ENCODE measurements around the gene TMEM60.
"Not testable (repeated sequence)": the region's sequence is repeated elsewhere in the genome, so short reads cannot be mapped to it uniquely, and the experiment has no call there.

Gene TMEM60

GRCh38 chr7:77796960-77797359 lies 1.3 kb downstream of the TMEM60 start:
- H3K36me3 ChIP-seq (ENCODE audit: insufficient read depth, low read length): peaks cover 7% of the 10 kb centered on the region; the same call in 1 of the 2 replicates
- H3K27ac ChIP-seq (ENCODE audit: low read depth, low read length): no peak overlapping the region
- H3K4me3 ChIP-seq (ENCODE audit: low read depth, low read length): peak overlapping the region; percentile 90
- H3K27me3 ChIP-seq (ENCODE audit: insufficient read depth, low read length): no peaks in the 10 kb centered on the region
- no peak overlapping the region for H2AFZ ChIP-seq (ENCODE audit: low read length, unreplicated experiment)
- H3K79me2 ChIP-seq (ENCODE audit: control insufficient read depth, insufficient read depth, low read length, unreplicated experiment): peaks cover 65% of the 10 kb centered on the region
- peaks cover 20% of the 10 kb centered on the region for H3K4me1 ChIP-seq (ENCODE audit: control insufficient read depth, insufficient read depth, low read length, unreplicated experiment)

- H3K27me3 ChIP-seq (ENCODE audit: insufficient read depth, low read length): no peaks in the 10 kb centered on the region
- no peak overlapping the region for H2AFZ ChIP-seq (ENCODE audit: low read length, unreplicated experiment)
- H3K79me2 ChIP-seq (ENCODE audit: control insufficient read depth, insufficient read depth, low read length, unreplicated experiment): peaks cover 65% of the 10 kb centered on the region
- H3K4me1 ChIP-seq (ENCODE audit: control insufficient read depth, insufficient read depth, low read length, unreplicated experiment): peaks cover 20% of the 10 kb centered on the region
- H3K27ac ChIP-seq (ENCODE audit: low read depth, low read length): no peak overlapping the region
- H3K4me3 ChIP-seq (ENCODE audit: low read depth, low read length): 0 out of 2 replicates have a peak overlapping the region, but pooled peaks have one; percentile 90
- peaks cover 7% of the 10 kb centered on the region; the same call in 1 of the 2 replicates for H3K36me3 ChIP-seq (ENCODE audit: insufficient read depth, low read length)
These were observed 2.1 kb downstream of the TMEM60 start for GRCh38 chr7:77796109-77796508.

- peaks cover 12% of the 10 kb centered on the region for H3K4me1 ChIP-seq (ENCODE audit: control insufficient read depth, insufficient read depth, low read length, unreplicated experiment)
- no peak overlapping the region for H3K4me3 ChIP-seq (ENCODE audit: low read depth, low read length)
- H3K27ac ChIP-seq (ENCODE audit: low read depth, low read length): no peak overlapping the region
- H3K36me3 ChIP-seq (ENCODE audit: insufficient read depth, low read length): peaks cover 7% of the 10 kb centered on the region; the same call in 1 of the 2 replicates
- H3K79me2 ChIP-seq (ENCODE audit: control insufficient read depth, insufficient read depth, low read length, unreplicated experiment): peaks cover 45% of the 10 kb centered on the region
- no peaks in the 10 kb centered on the region for H3K27me3 ChIP-seq (ENCODE audit: insufficient read depth, low read length)
- no peak overlapping the region for H2AFZ ChIP-seq (ENCODE audit: low read length, unreplicated experiment)
These were observed 4.2 kb downstream of the TMEM60 start for GRCh38 chr7:77794000-77794399.

GRCh38 chr7:77791956-77792355 lies 6.3 kb downstream of the TMEM60 start:
- H3K4me3 ChIP-seq (ENCODE audit: low read depth, low read length): no peak overlapping the region
- H2AFZ ChIP-seq (ENCODE audit: low read length, unreplicated experiment): no peak overlapping the region
- H3K4me1 ChIP-seq (ENCODE audit: control insufficient read depth, insufficient read depth, low read length, unreplicated experiment): peaks cover 9% of the 10 kb centered on the region
- peaks cover 7% of the 10 kb centered on the region; the same call in 1 of the 2 replicates for H3K36me3 ChIP-seq (ENCODE audit: insufficient read depth, low read length)
- H3K27ac ChIP-seq (ENCODE audit: low read depth, low read length): no peak overlapping the region
- peaks cover 31% of the 10 kb centered on the region for H3K79me2 ChIP-seq (ENCODE audit: control insufficient read depth, insufficient read depth, low read length, unreplicated experiment)
- H3K27me3 ChIP-seq (ENCODE audit: insufficient read depth, low read length): no peaks in the 10 kb centered on the region

GRCh38 chr7:77791336-77791735 lies 6.9 kb downstream of the TMEM60 start:
- H2AFZ ChIP-seq (ENCODE audit: low read length, unreplicated experiment): no peak overlapping the region
- H3K4me1 ChIP-seq (ENCODE audit: control insufficient read depth, insufficient read depth, low read length, unreplicated experiment): peaks cover 3% of the 10 kb centered on the region
- peaks cover 7% of the 10 kb centered on the region; the same call in 1 of the 2 replicates for H3K36me3 ChIP-seq (ENCODE audit: insufficient read depth, low read length)
- no peaks in the 10 kb centered on the region for H3K27me3 ChIP-seq (ENCODE audit: insufficient read depth, low read length)
- H3K27ac ChIP-seq (ENCODE audit: low read depth, low read length): no peak overlapping the region
- H3K4me3 ChIP-seq (ENCODE audit: low read depth, low read length): no peak overlapping the region
- H3K79me2 ChIP-seq (ENCODE audit: control insufficient read depth, insufficient read depth, low read length, unreplicated experiment): peaks cover 25% of the 10 kb centered on the region

GRCh38 chr7:77788327-77788902 lies 9.8 kb downstream of the TMEM60 start:
- Histone ChIP-seq H3K4me3 (ENCODE audit: low read depth, low read length) (no peak overlapping the region), H3K27ac (ENCODE audit: low read depth, low read length) (no peak overlapping the region), H3K27me3 (ENCODE audit: insufficient read depth, low read length) (no peaks in the 10 kb centered on the region), H2AFZ (ENCODE audit: low read length, unreplicated experiment) (no peak overlapping the region), H3K36me3 (ENCODE audit: insufficient read depth, low read length) (no peaks in the 10 kb centered on the region), H3K4me1 (ENCODE audit: control insufficient read depth, insufficient read depth, low read length, unreplicated experiment) (no peaks in the 10 kb centered on the region), H3K79me2 (ENCODE audit: control insufficient read depth, insufficient read depth, low read length, unreplicated experiment) (no peaks in the 10 kb centered on the region)

- Histone ChIP-seq H3K79me2 (ENCODE audit: control insufficient read depth, insufficient read depth, low read length, unreplicated experiment) (no peaks in the 10 kb centered on the region), H3K27me3 (ENCODE audit: insufficient read depth, low read length) (no peaks in the 10 kb centered on the region), H3K4me1 (ENCODE audit: control insufficient read depth, insufficient read depth, low read length, unreplicated experiment) (no peaks in the 10 kb centered on the region), H2AFZ (ENCODE audit: low read length, unreplicated experiment) (no peak overlapping the region), H3K36me3 (ENCODE audit: insufficient read depth, low read length) (no peaks in the 10 kb centered on the region; the same call in 1 of the 2 replicates), H3K27ac (ENCODE audit: low read depth, low read length) (no peak overlapping the region), H3K4me3 (ENCODE audit: low read depth, low read length) (no peak overlapping the region)
These were observed 11.5 kb downstream of the TMEM60 start for GRCh38 chr7:77786741-77787140.

- no peaks in the 10 kb centered on the region for H3K79me2 ChIP-seq (ENCODE audit: control insufficient read depth, insufficient read depth, low read length, unreplicated experiment)
- no peak overlapping the region for H2AFZ ChIP-seq (ENCODE audit: low read length, unreplicated experiment)
- H3K27ac ChIP-seq (ENCODE audit: low read depth, low read length): no peak overlapping the region
- no peak overlapping the region for H3K4me3 ChIP-seq (ENCODE audit: low read depth, low read length)
- no peaks in the 10 kb centered on the region for H3K4me1 ChIP-seq (ENCODE audit: control insufficient read depth, insufficient read depth, low read length, unreplicated experiment)
- H3K27me3 ChIP-seq (ENCODE audit: insufficient read depth, low read length): no peaks in the 10 kb centered on the region
- no peaks in the 10 kb centered on the region; the same call in 1 of the 2 replicates for H3K36me3 ChIP-seq (ENCODE audit: insufficient read depth, low read length)
These were observed 12.2 kb downstream of the TMEM60 start for GRCh38 chr7:77786018-77786417.

GRCh38 chr7:77784426-77784825 lies 13.8 kb downstream of the TMEM60 start:
- H3K79me2 ChIP-seq (ENCODE audit: control insufficient read depth, insufficient read depth, low read length, unreplicated experiment); H3K27ac ChIP-seq (ENCODE audit: low read depth, low read length); H2AFZ ChIP-seq (ENCODE audit: low read length, unreplicated experiment); H3K27me3 ChIP-seq (ENCODE audit: insufficient read depth, low read length); H3K4me3 ChIP-seq (ENCODE audit: low read depth, low read length); H3K4me1 ChIP-seq (ENCODE audit: control insufficient read depth, insufficient read depth, low read length, unreplicated experiment); H3K36me3 ChIP-seq (ENCODE audit: insufficient read depth, low read length): not testable (repeated sequence)

- Histone ChIP-seq H3K27ac (ENCODE audit: low read depth, low read length) (no peak overlapping the region), H3K27me3 (ENCODE audit: insufficient read depth, low read length) (no peaks in the 10 kb centered on the region), H3K4me1 (ENCODE audit: control insufficient read depth, insufficient read depth, low read length, unreplicated experiment) (no peaks in the 10 kb centered on the region), H3K4me3 (ENCODE audit: low read depth, low read length) (no peak overlapping the region), H3K79me2 (ENCODE audit: control insufficient read depth, insufficient read depth, low read length, unreplicated experiment) (no peaks in the 10 kb centered on the region), H2AFZ (ENCODE audit: low read length, unreplicated experiment) (no peak overlapping the region), H3K36me3 (ENCODE audit: insufficient read depth, low read length) (peaks cover 4% of the 10 kb centered on the region)
These were observed 14.7 kb downstream of the TMEM60 start for GRCh38 chr7:77783545-77783944.

- Histone ChIP-seq H2AFZ (ENCODE audit: low read length, unreplicated experiment) (no peak overlapping the region), H3K4me3 (ENCODE audit: low read depth, low read length) (no peak overlapping the region), H3K79me2 (ENCODE audit: control insufficient read depth, insufficient read depth, low read length, unreplicated experiment) (no peaks in the 10 kb centered on the region), H3K27me3 (ENCODE audit: insufficient read depth, low read length) (no peaks in the 10 kb centered on the region), H3K4me1 (ENCODE audit: control insufficient read depth, insufficient read depth, low read length, unreplicated experiment) (no peaks in the 10 kb centered on the region), H3K36me3 (ENCODE audit: insufficient read depth, low read length) (peaks cover 8% of the 10 kb centered on the region), H3K27ac (ENCODE audit: low read depth, low read length) (no peak overlapping the region)
These were observed 15.1 kb downstream of the TMEM60 start for GRCh38 chr7:77783111-77783510.

Data from ACC112 (cell line).